Spinal cord (tissue), 10 donors: ENCODE data around the gene MAB21L2. TPM values are rescaled to one million over a fixed set of nuclear protein-coding genes. Genes with fewer than 3 reads are reported as not detected.
"Not testable (repeated sequence)": the region's sequence is repeated elsewhere in the genome, so short reads cannot be mapped to it uniquely, and the experiment has no call there.

Experiments
- DNase-seq, 6 donors: peaks; one replicate each; pipeline versions ENCODE4 v3.0.0 to v3.0.0-alpha.2; 2013 to 2015; ENCODE audit warnings: low spot score in 6 of 6, low read depth in 4 of 6
- H3K27ac ChIP-seq: one replicate; pipeline ENCODE4 v1.5.1; 2013; ENCODE audit warnings: low read depth, low read length, control low read depth
- H3K27me3 ChIP-seq: one replicate; pipeline ENCODE4 v1.6.1; 2013; ENCODE audit warnings: low read length; ENCODE audit not compliant: control insufficient read depth, insufficient read depth
- H3K36me3 ChIP-seq: one replicate; pipeline ENCODE4 v1.6.1; 2013; ENCODE audit warnings: low read length; ENCODE audit not compliant: control insufficient read depth, insufficient read depth
- H3K4me1 ChIP-seq: one replicate; pipeline ENCODE4 v1.6.1; 2013; ENCODE audit warnings: low read length; ENCODE audit not compliant: control insufficient read depth, insufficient read depth
- H3K4me3 ChIP-seq: one replicate; pipeline ENCODE4 v1.5.1; 2013; ENCODE audit warnings: low read depth, low read length, control low read depth
- H3K9me3 ChIP-seq: one replicate; pipeline ENCODE4 v1.6.1; 2013; ENCODE audit warnings: low read length; ENCODE audit not compliant: control insufficient read depth, insufficient read depth
- WGBS: methylation state at CpG from one replicate; pipeline ENCODE4 v1.1.5; 2013; ENCODE audit warnings: missing lambda C conversion rate; ENCODE audit not compliant: insufficient coverage; 5-methylcytosine and 5-hydroxymethylcytosine counted together
- polyA plus RNA-seq, 2 donors: library from polyadenylated mRNA; unstranded; fragments of 120-200 nt; gene quantifications; one replicate each; pipeline ENCODE4 v1.2.1, GENCODE V29; 2013; ENCODE audit not compliant: insufficient read length in 2 of 2
- total RNA-seq, 2 donors: library from RNA; depleted of rRNA in 1 of 2; stranded (reverse); fragments of 120-200 nt in 1 of 2; fragments of >200 nt in 1 of 2; gene quantifications; one replicate each; pipeline versions ENCODE4 v1.2.3 to v1.2.4, GENCODE V29; 2013 to 2014
- donor health status: healthy.

Gene MAB21L2
- total and polyA plus RNA-seq, 4 donors = 12.4 to 64.4 (median 42.7) TPM

- DNase-seq = no peak
- no peak overlapping the region for H3K4me3 ChIP-seq
- no peaks in the 10 kb centered on the region for H3K27me3 ChIP-seq
- no peak overlapping the region for H3K27ac ChIP-seq
- H3K36me3 ChIP-seq = no peaks in the 10 kb centered on the region
- no peaks in the 10 kb centered on the region for H3K4me1 ChIP-seq
- no CpG with 5 or more reads among the region's 4 CpGs for WGBS
- no peaks in the 10 kb centered on the region for H3K9me3 ChIP-seq
Observed at GRCh38 chr4:150547154-150547838, 34.7 kb upstream of the MAB21L2 start.

GRCh38 chr4:150557811-150558210, 24.1 kb upstream of the MAB21L2 start:
- not testable (repeated sequence) for H3K36me3 ChIP-seq, H3K9me3 ChIP-seq, H3K4me3 ChIP-seq, H3K27ac ChIP-seq, DNase-seq, H3K27me3 ChIP-seq, H3K4me1 ChIP-seq
- WGBS = no CpG with 5 or more reads among the region's 3 CpGs

- Histone ChIP-seq H3K4me3 (no peak overlapping the region), H3K27me3 (no peaks in the 10 kb centered on the region), H3K36me3 (no peaks in the 10 kb centered on the region), H3K27ac (no peak overlapping the region), H3K9me3 (no peaks in the 10 kb centered on the region), H3K4me1 (no peaks in the 10 kb centered on the region)
- WGBS = no CpG with 5 or more reads among the region's 2 CpGs
- no peak for DNase-seq
Observed at GRCh38 chr4:150561143-150561737, 20.7 kb upstream of the MAB21L2 start.

GRCh38 chr4:150562250-150562649, 19.7 kb upstream of the MAB21L2 start:
- Histone ChIP-seq H3K36me3 (no peaks in the 10 kb centered on the region), H3K9me3 (no peaks in the 10 kb centered on the region), H3K27me3 (no peaks in the 10 kb centered on the region), H3K4me3 (no peak overlapping the region), H3K27ac (no peak overlapping the region), H3K4me1 (no peaks in the 10 kb centered on the region)
- no peak for DNase-seq
- no CpG with 5 or more reads among the region's 2 CpGs for WGBS

GRCh38 chr4:150562751-150563150, 19.2 kb upstream of the MAB21L2 start:
- no peak for DNase-seq
- no peaks in the 10 kb centered on the region for H3K36me3 ChIP-seq
- H3K4me3 ChIP-seq = no peak overlapping the region
- H3K27ac ChIP-seq = no peak overlapping the region
- no peaks in the 10 kb centered on the region for H3K4me1 ChIP-seq
- no peaks in the 10 kb centered on the region for H3K27me3 ChIP-seq
- no peaks in the 10 kb centered on the region for H3K9me3 ChIP-seq

GRCh38 chr4:150564967-150565366, 17.0 kb upstream of the MAB21L2 start:
- H3K27me3 ChIP-seq, H3K27ac ChIP-seq, DNase-seq, H3K4me3 ChIP-seq, H3K9me3 ChIP-seq, H3K36me3 ChIP-seq, H3K4me1 ChIP-seq: not testable (repeated sequence)
- WGBS = no CpG with 5 or more reads among the region's 2 CpGs

GRCh38 chr4:150567070-150567469, 14.9 kb upstream of the MAB21L2 start:
- no peaks in the 10 kb centered on the region for H3K36me3 ChIP-seq
- no peak for DNase-seq
- H3K27ac ChIP-seq = no peak overlapping the region
- H3K9me3 ChIP-seq = no peaks in the 10 kb centered on the region
- H3K27me3 ChIP-seq = no peaks in the 10 kb centered on the region
- no peak overlapping the region for H3K4me3 ChIP-seq
- no CpG with 5 or more reads among the region's 3 CpGs for WGBS
- H3K4me1 ChIP-seq = no peaks in the 10 kb centered on the region

- DNase-seq = peak in 1 of 6 donors; percentile 83
- H3K27me3 ChIP-seq = no peaks in the 10 kb centered on the region
- no peaks in the 10 kb centered on the region for H3K4me1 ChIP-seq
- WGBS = 88% methylated on average over 2 of the region's 5 CpGs
- no peaks in the 10 kb centered on the region for H3K36me3 ChIP-seq
- no peak overlapping the region for H3K4me3 ChIP-seq
- H3K27ac ChIP-seq = no peak overlapping the region
- no peaks in the 10 kb centered on the region for H3K9me3 ChIP-seq
Observed at GRCh38 chr4:150569384-150569987, 12.5 kb upstream of the MAB21L2 start.

GRCh38 chr4:150569998-150570535, 11.9 kb upstream of the MAB21L2 start:
- Histone ChIP-seq H3K4me3 (no peak overlapping the region), H3K27ac (no peak overlapping the region), H3K4me1 (no peaks in the 10 kb centered on the region), H3K36me3 (no peaks in the 10 kb centered on the region), H3K9me3 (no peaks in the 10 kb centered on the region), H3K27me3 (no peaks in the 10 kb centered on the region)
- peak in 1 of 6 donors; percentile 73 for DNase-seq
- WGBS = 73% methylated on average over 2 of the region's 4 CpGs

GRCh38 chr4:150570862-150571261, 11.1 kb upstream of the MAB21L2 start:
- peak in 1 of 6 donors; percentile 64 for DNase-seq
- Histone ChIP-seq H3K4me1 (no peaks in the 10 kb centered on the region), H3K36me3 (no peaks in the 10 kb centered on the region), H3K27ac (no peak overlapping the region), H3K27me3 (no peaks in the 10 kb centered on the region), H3K4me3 (no peak overlapping the region), H3K9me3 (no peaks in the 10 kb centered on the region)
- WGBS = no CpG with 5 or more reads among the region's 1 CpG
